ENCODE results near the gene TEK. TPM values are rescaled to one million over a fixed set of nuclear protein-coding genes. Genes with fewer than 3 reads are reported as not detected.

TEK gene
- total RNA-seq, 4 donors from 2014 or later: 0.72 to 7.4 (median 4.0) TPM

GRCh38 chr9:27151693-27152404 is 42.8 kb downstream of the TEK start:
- Histone ChIP-seq H3K4me1 (peaks cover 0 to 34% (median 12%) of the 10 kb centered on the region in 3 donors), H3K36me3 (no peaks in the 10 kb centered on the region), H3K27me3 (no peaks in the 10 kb centered on the region), H3K4me3 (no peak overlapping the region), H3K27ac (peak overlapping the region in 1 of 4 donors; percentile 50), H3K9me3 (no peaks in the 10 kb centered on the region)
- intact Hi-C loops (cut with DNase I): no loop called here
- WGBS, 2 donors: 42 to 49% methylated on average over 8 of the region's 8 CpGs
- DNase-seq: no peak
- TF ChIP-seq POLR2A (IDR thresholded peaks at IDR 0.05): no peak
- TF ChIP-seq CTCF (IDR thresholded peaks at IDR 0.05): no peak

GRCh38 chr9:27152405-27152718 is 43.3 kb downstream of the TEK start:
- no peaks in the 10 kb centered on the region for H3K36me3 ChIP-seq
- H3K4me1 ChIP-seq: peaks cover 0 to 34% (median 12%) of the 10 kb centered on the region in 3 donors
- no peaks in the 10 kb centered on the region for H3K27me3 ChIP-seq
- DNase-seq: no peak
- WGBS, 2 donors: 24 to 46% methylated on average over 2 of the region's 2 CpGs
- H3K4me3 ChIP-seq: no peak overlapping the region
- no peaks in the 10 kb centered on the region for H3K9me3 ChIP-seq
- no peak overlapping the region for H3K27ac ChIP-seq
- intact Hi-C loops (cut with DNase I): no loop called here
- TF ChIP-seq CTCF (IDR thresholded peaks at IDR 0.05) (no peak), POLR2A (IDR thresholded peaks at IDR 0.05) (no peak)

- intact Hi-C loops (cut with DNase I): no loop called here
- H3K4me1 ChIP-seq: peaks cover 0 to 31% (median 12%) of the 10 kb centered on the region in 3 donors
- H3K9me3 ChIP-seq: no peaks in the 10 kb centered on the region
- no peaks in the 10 kb centered on the region for H3K36me3 ChIP-seq
- H3K27ac ChIP-seq: no peak overlapping the region
- no peak overlapping the region for H3K4me3 ChIP-seq
- no peak for DNase-seq
- 48 to 67% methylated on average over 5 of the region's 5 CpGs for WGBS, 2 donors
- H3K27me3 ChIP-seq: no peaks in the 10 kb centered on the region
- no peak for TF ChIP-seq CTCF (IDR thresholded peaks at IDR 0.05)
- TF ChIP-seq POLR2A (IDR thresholded peaks at IDR 0.05): no peak
These were observed 45.9 kb downstream of the TEK start for GRCh38 chr9:27154908-27155307.

GRCh38 chr9:27157097-27157496 is 48.1 kb downstream of the TEK start:
- H3K9me3 ChIP-seq: no peaks in the 10 kb centered on the region

GRCh38 chr9:27157736-27158135 is 48.7 kb downstream of the TEK start:
- TF ChIP-seq POLR2A (IDR thresholded peaks at IDR 0.05) (no peak), CTCF (IDR thresholded peaks at IDR 0.05) (no peak)
- DNase-seq: no peak
- H3K9me3 ChIP-seq: no peaks in the 10 kb centered on the region
- WGBS, 2 donors: 97 to 100% methylated on average over 5 of the region's 6 CpGs
- peaks cover 0 to 3% (median 0%) of the 10 kb centered on the region in 3 donors for H3K4me1 ChIP-seq
- H3K4me3 ChIP-seq: no peak overlapping the region
- no peaks in the 10 kb centered on the region for H3K36me3 ChIP-seq
- intact Hi-C loops (cut with DNase I): no loop called here
- H3K27ac ChIP-seq: no peak overlapping the region
- no peaks in the 10 kb centered on the region for H3K27me3 ChIP-seq

More at GRCh38 chr9:27157097-27157496, 48.1 kb downstream of the TEK start:
- no peak overlapping the region for H3K4me3 ChIP-seq
- no peak overlapping the region for H3K27ac ChIP-seq
- TF ChIP-seq CTCF (IDR thresholded peaks at IDR 0.05): no peak
- H3K27me3 ChIP-seq: no peaks in the 10 kb centered on the region
- peaks cover 0 to 9% (median under 1%) of the 10 kb centered on the region in 3 donors for H3K4me1 ChIP-seq
- no peak for DNase-seq
- intact Hi-C loops (cut with DNase I): no loop called here
- no peaks in the 10 kb centered on the region for H3K36me3 ChIP-seq

All from esophagus squamous epithelium (tissue), 5 donors.